Stimulated activated CD4-positive, alpha-beta T cell treated with anti-CD3 and anti-CD28 coated beads, TNF-alpha, amount 100 ng/mL, for 48 hours (primary cell): ENCODE results near the gene DDX43.
"Not testable (repeated sequence)": the region's sequence is repeated elsewhere in the genome, so short reads cannot be mapped to it uniquely, and the experiment has no call there.

Experiments used
- DNase-seq, 3 donors: peaks; one replicate each; pipeline ENCODE4 v3.0.0-alpha.2; 2020; ENCODE audit warnings: low read depth in 3 of 3

Gene DDX43

GRCh38 chr6:73394577-73395354 is at the start of gene DDX43:
DDX43 (plus strand) TSS chr6:73394828; CDS start chr6:73394906, 78 bp downstream.
- peak in 1 of 3 donors; percentile 17 for DNase-seq

- no peak for DNase-seq
These were observed 46.0 kb upstream of the DDX43 start for GRCh38 chr6:73348550-73349204.

GRCh38 chr6:73349311-73349710 is 45.3 kb upstream of the DDX43 start:
- no peak for DNase-seq

GRCh38 chr6:73353636-73354593 is 40.7 kb upstream of the DDX43 start, which contains the start of gene DPPA5:
DPPA5 (minus strand) TSS chr6:73354276; CDS start chr6:73354225, 51 bp downstream.
- DNase-seq: no peak

GRCh38 chr6:73362358-73362757 is 32.3 kb upstream of the DDX43 start, which contains the start of gene KHDC3L:
KHDC3L (plus strand) TSS chr6:73362658; CDS start chr6:73362730, 72 bp downstream.
- DNase-seq: no peak

- no peak for DNase-seq
These were observed 31.6 kb upstream of the DDX43 start for GRCh38 chr6:73362869-73363536.

- DNase-seq: no peak
These were observed 31.1 kb upstream of the DDX43 start for GRCh38 chr6:73363537-73363875.

- no peak for DNase-seq
These were observed 30.5 kb upstream of the DDX43 start for GRCh38 chr6:73364121-73364520.

GRCh38 chr6:73364549-73364948 is 30.1 kb upstream of the DDX43 start:
- DNase-seq: no peak

GRCh38 chr6:73367761-73368355 is 26.8 kb upstream of the DDX43 start:
- DNase-seq: no peak

GRCh38 chr6:73368675-73369074 is 26.0 kb upstream of the DDX43 start:
- DNase-seq: no peak

- DNase-seq: no peak
These were observed 25.5 kb upstream of the DDX43 start for GRCh38 chr6:73369157-73369556.

- no peak for DNase-seq
These were observed 25.1 kb upstream of the DDX43 start, which contains the start of gene OOEP for GRCh38 chr6:73369563-73369962. OOEP (minus strand) TSS chr6:73369897; CDS start chr6:73369792, 105 bp downstream.

GRCh38 chr6:73371984-73372383 is 22.6 kb upstream of the DDX43 start:
- no peak for DNase-seq

GRCh38 chr6:73372516-73372915 is 22.1 kb upstream of the DDX43 start:
- no peak for DNase-seq

GRCh38 chr6:73375216-73375615 is 19.4 kb upstream of the DDX43 start:
- no peak for DNase-seq

- no peak for DNase-seq
These were observed 17.4 kb upstream of the DDX43 start for GRCh38 chr6:73377225-73377624.

GRCh38 chr6:73381531-73381930 is 13.1 kb upstream of the DDX43 start:
- DNase-seq: not testable (repeated sequence)

GRCh38 chr6:73382462-73383113 is 12.0 kb upstream of the DDX43 start:
- DNase-seq: no peak

GRCh38 chr6:73388433-73388799 is 6.2 kb upstream of the DDX43 start:
- DNase-seq: no peak
